ENCODE results near the gene AVPR2.

AVPR2 gene

DNA sequence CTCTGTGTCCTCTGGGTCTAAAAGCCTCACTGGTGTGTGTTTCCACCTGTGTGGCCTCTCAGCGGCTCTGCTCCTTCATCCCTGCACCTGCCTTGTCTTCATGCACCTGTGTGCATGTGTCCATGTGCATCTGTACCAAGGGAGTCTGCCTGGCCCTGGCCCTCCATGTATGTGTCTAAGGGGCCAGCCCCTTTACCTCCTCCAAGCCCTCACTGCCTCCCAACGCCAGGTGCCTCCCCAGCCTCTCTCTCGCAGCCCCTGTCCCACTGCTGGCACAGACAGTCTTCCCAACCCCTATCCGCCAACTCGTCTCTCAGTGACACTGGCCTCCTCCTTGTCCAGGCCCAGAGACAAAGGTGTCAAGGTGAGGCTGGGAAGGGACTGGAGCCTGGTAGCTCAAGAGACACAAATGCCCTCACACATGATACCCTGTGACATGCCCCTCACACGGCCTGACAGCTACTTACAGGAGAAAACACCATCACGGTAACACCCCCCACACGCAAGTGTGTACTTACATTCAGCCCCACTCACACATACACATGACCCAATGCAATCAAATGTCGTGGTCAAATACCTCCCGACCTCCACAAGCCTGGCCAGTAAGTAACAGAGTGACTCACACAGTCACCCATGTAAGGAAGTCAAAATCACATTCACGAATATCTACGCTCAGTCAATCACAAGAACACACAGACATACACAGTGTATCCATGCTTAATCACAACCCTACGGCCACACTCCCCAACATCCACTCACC lies 29.9 kb upstream of the AVPR2 start:
- no peak for TF ChIP-seq ZNF70 (CRISPR knock-in tag; IDR thresholded peaks at IDR 0.05)
- no peak for TF ChIP-seq TCF4 (CRISPR knock-in tag; IDR thresholded peaks at IDR 0.05; ENCODE audit: borderline replicate concordance)
- TF ChIP-seq CSDC2 (CRISPR knock-in tag; IDR thresholded peaks at IDR 0.05): no peak
- no peak for TF ChIP-seq PPARA (CRISPR knock-in tag; IDR thresholded peaks at IDR 0.05; ENCODE audit: borderline replicate concordance)
- no peak for TF ChIP-seq ZFP3 (CRISPR knock-in tag; IDR thresholded peaks at IDR 0.05)
- TF ChIP-seq, protein P1, sequence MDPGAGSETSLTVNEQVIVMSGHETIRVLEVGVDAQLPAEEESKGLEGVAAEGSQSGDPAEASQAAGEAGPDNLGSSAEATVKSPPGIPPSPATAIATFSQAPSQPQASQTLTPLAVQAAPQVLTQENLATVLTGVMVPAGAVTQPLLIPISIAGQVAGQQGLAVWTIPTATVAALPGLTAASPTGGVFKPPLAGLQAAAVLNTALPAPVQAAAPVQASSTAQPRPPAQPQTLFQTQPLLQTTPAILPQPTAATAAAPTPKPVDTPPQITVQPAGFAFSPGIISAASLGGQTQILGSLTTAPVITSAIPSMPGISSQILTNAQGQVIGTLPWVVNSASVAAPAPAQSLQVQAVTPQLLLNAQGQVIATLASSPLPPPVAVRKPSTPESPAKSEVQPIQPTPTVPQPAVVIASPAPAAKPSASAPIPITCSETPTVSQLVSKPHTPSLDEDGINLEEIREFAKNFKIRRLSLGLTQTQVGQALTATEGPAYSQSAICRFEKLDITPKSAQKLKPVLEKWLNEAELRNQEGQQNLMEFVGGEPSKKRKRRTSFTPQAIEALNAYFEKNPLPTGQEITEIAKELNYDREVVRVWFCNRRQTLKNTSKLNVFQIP (CRISPR knock-in tag; IDR thresholded peaks at IDR 0.05; ENCODE audit: borderline replicate concordance, low read depth): no peak
- TF ChIP-seq, protein P2, sequence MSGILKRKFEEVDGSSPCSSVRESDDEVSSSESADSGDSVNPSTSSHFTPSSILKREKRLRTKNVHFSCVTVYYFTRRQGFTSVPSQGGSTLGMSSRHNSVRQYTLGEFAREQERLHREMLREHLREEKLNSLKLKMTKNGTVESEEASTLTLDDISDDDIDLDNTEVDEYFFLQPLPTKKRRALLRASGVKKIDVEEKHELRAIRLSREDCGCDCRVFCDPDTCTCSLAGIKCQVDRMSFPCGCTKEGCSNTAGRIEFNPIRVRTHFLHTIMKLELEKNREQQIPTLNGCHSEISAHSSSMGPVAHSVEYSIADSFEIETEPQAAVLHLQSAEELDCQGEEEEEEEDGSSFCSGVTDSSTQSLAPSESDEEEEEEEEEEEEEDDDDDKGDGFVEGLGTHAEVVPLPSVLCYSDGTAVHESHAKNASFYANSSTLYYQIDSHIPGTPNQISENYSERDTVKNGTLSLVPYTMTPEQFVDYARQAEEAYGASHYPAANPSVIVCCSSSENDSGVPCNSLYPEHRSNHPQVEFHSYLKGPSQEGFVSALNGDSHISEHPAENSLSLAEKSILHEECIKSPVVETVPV (CRISPR knock-in tag; IDR thresholded peaks at IDR 0.05): no peak
- no peak for TF ChIP-seq SNAI2 (CRISPR knock-in tag; IDR thresholded peaks at IDR 0.05)
- TF ChIP-seq ESRRG (CRISPR knock-in tag; IDR thresholded peaks at IDR 0.05): no peak
- no peak for TF ChIP-seq GLIS3 (CRISPR knock-in tag; IDR thresholded peaks at IDR 0.05)
- TF ChIP-seq ZNF8 (CRISPR knock-in tag; IDR thresholded peaks at IDR 0.05): no peak
- no peak for TF ChIP-seq RARB (CRISPR knock-in tag; IDR thresholded peaks at IDR 0.05)
- TF ChIP-seq ARNTL (CRISPR knock-in tag; IDR thresholded peaks at IDR 0.05; ENCODE audit: borderline replicate concordance, low read depth): no peak
- TF ChIP-seq ZFP30 (CRISPR knock-in tag; IDR thresholded peaks at IDR 0.05): no peak
- no peak for TF ChIP-seq ISL1 (CRISPR knock-in tag; IDR thresholded peaks at IDR 0.05)
- TF ChIP-seq, protein P3, sequence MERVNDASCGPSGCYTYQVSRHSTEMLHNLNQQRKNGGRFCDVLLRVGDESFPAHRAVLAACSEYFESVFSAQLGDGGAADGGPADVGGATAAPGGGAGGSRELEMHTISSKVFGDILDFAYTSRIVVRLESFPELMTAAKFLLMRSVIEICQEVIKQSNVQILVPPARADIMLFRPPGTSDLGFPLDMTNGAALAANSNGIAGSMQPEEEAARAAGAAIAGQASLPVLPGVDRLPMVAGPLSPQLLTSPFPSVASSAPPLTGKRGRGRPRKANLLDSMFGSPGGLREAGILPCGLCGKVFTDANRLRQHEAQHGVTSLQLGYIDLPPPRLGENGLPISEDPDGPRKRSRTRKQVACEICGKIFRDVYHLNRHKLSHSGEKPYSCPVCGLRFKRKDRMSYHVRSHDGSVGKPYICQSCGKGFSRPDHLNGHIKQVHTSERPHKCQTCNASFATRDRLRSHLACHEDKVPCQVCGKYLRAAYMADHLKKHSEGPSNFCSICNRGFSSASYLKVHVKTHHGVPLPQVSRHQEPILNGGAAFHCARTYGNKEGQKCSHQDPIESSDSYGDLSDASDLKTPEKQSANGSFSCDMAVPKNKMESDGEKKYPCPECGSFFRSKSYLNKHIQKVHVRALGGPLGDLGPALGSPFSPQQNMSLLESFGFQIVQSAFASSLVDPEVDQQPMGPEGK (CRISPR knock-in tag; IDR thresholded peaks at IDR 0.05; ENCODE audit: borderline replicate concordance): no peak
- no peak for TF ChIP-seq TOX (CRISPR knock-in tag; IDR thresholded peaks at IDR 0.05; ENCODE audit: borderline replicate concordance)
- ATAC-seq: no peak

DNA sequence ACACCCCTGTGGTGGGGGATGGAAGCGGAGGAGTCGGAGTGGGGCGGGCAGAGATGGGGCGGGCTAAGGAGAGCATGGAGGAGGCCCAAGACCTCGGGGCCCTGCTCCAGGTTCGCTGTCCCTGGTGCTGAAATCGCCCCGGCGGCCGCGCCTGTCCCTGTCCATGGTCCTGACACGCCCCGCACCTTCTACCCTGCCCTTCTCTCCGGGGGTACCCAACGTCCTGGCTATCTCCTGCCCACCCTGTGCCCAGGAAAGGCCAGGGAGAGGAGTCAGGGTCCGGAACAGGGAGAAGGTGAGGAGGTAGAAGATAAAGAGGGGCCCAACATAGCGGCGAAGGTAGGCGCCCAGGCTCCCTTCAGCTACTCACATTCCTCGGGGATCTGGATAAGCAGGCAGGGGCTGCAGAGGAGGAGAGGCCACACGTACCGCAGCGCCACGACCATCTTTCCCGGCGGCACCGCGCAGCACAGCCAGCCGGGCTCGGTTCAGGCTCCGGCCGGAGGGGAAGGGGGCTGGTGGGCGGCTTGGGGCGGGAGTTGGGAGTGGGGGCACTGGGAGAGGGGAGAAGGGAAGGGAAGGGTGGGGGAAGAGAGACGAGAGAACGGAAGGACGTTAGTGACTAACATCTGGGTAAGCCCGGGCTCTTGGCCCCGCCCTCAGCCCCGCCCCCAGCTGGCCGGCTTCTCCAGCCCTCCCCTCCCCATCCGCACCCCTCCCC lies 28.9 kb upstream of the AVPR2 start:
- TF ChIP-seq, protein P3 (CRISPR knock-in tag; IDR thresholded peaks at IDR 0.05; ENCODE audit: borderline replicate concordance): no peak
- peak; percentile 93 for TF ChIP-seq CSDC2 (CRISPR knock-in tag; IDR thresholded peaks at IDR 0.05)
- TF ChIP-seq, protein P2 (CRISPR knock-in tag; IDR thresholded peaks at IDR 0.05): no peak
- TF ChIP-seq TOX (CRISPR knock-in tag; IDR thresholded peaks at IDR 0.05; ENCODE audit: borderline replicate concordance): no peak
- TF ChIP-seq ZC3H10 (CRISPR knock-in tag; IDR thresholded peaks at IDR 0.05): no peak
- TF ChIP-seq PPARA (CRISPR knock-in tag; IDR thresholded peaks at IDR 0.05; ENCODE audit: borderline replicate concordance): no peak
- no peak for TF ChIP-seq OSR1 (CRISPR knock-in tag; IDR thresholded peaks at IDR 0.05)
- TF ChIP-seq ZFP3 (CRISPR knock-in tag; IDR thresholded peaks at IDR 0.05): peak; percentile 86
- no peak for TF ChIP-seq ZNF70 (CRISPR knock-in tag; IDR thresholded peaks at IDR 0.05)
- TF ChIP-seq SNAI2 (CRISPR knock-in tag; IDR thresholded peaks at IDR 0.05): peak; percentile 80; the same call in 1 of the 2 replicates
- TF ChIP-seq ZFP30 (CRISPR knock-in tag; IDR thresholded peaks at IDR 0.05): 0 out of 2 replicates have a peak, but pooled peaks have one; percentile 35
- TF ChIP-seq, protein P4, sequence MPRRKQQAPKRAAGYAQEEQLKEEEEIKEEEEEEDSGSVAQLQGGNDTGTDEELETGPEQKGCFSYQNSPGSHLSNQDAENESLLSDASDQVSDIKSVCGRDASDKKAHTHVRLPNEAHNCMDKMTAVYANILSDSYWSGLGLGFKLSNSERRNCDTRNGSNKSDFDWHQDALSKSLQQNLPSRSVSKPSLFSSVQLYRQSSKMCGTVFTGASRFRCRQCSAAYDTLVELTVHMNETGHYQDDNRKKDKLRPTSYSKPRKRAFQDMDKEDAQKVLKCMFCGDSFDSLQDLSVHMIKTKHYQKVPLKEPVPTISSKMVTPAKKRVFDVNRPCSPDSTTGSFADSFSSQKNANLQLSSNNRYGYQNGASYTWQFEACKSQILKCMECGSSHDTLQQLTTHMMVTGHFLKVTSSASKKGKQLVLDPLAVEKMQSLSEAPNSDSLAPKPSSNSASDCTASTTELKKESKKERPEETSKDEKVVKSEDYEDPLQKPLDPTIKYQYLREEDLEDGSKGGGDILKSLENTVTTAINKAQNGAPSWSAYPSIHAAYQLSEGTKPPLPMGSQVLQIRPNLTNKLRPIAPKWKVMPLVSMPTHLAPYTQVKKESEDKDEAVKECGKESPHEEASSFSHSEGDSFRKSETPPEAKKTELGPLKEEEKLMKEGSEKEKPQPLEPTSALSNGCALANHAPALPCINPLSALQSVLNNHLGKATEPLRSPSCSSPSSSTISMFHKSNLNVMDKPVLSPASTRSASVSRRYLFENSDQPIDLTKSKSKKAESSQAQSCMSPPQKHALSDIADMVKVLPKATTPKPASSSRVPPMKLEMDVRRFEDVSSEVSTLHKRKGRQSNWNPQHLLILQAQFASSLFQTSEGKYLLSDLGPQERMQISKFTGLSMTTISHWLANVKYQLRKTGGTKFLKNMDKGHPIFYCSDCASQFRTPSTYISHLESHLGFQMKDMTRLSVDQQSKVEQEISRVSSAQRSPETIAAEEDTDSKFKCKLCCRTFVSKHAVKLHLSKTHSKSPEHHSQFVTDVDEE (CRISPR knock-in tag; IDR thresholded peaks at IDR 0.05): peak; percentile 79
- TF ChIP-seq RARB (CRISPR knock-in tag; IDR thresholded peaks at IDR 0.05): no peak

More for the DNA sequence above, 28.9 kb upstream of the AVPR2 start:
- ATAC-seq: peak; percentile 72
